NCI-H2196 treated with DMSO at 0.1 percent for 48 hours (cell line): ENCODE results near the gene CAV1.

ENCODE experiments used
- DNase-seq: peaks from one replicate; lab custom pipeline; 2025; ENCODE audit not compliant: unreplicated experiment; lab: John Stamatoyannopoulos, UW

CAV1 gene

DNA sequence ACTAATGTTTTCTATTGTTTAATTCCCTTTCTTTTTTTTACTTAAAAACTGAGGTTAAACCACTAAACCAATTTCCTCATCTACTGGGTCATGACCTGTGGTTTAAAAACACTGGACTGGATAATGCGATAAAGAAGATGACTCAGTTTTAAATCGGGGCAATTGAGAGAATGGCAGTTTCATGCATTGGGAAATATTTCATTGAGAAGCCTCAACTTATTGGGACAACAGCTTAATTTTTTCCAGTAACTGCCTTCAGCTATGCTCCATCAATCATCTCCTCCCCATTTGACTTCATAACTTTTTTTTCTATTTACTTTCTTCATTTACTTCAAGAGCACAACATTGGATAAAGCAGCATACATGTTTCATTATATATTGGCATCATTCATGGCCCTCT, 85.4 kb downstream of the CAV1 start:
- DNase-seq, result no peak

DNA sequence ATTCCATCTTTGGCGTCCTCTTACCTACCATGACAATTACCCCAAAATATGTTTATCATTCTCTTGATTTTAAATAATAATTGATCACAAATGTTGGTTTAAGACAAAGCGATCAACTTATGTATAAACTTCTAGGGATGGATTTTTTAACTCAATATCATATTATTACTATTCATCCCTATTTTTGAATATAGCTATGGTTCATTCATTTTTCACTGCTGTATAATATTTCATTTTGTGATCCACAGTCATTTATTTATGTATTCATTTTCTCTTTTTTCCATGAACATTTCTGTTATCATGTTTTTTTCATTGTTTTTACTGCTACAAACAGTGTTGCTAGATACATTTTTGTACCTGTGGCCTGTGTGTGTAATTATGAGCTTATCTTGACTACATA, 85.9 kb downstream of the CAV1 start:
- no peak for DNase-seq
